Left lung (tissue), 10 donors: ENCODE results near the gene PLEKHG5. TPM values are rescaled to one million over a fixed set of nuclear protein-coding genes. Genes with fewer than 3 reads are reported as not detected.
A peak's percentile ranks its signal among the peaks of the same experiment; 100 is the strongest.
"Not testable (repeated sequence)": the region's sequence is repeated elsewhere in the genome, so short reads cannot be mapped to it uniquely, and the experiment has no call there.

Experiments
- ATAC-seq: fragments of 200-7000 bp; cut with Tn5 transposase; one replicate; pipeline ENCODE4 v1.9.1; 2020; ENCODE audit warnings: moderate library complexity
- DNase-seq, 4 donors: peaks; one replicate each; pipeline ENCODE4 v3.0.0-alpha.2; 2013 to 2020
- H3K27ac ChIP-seq, 2 donors: fragments of 200-600 bp; sonication (generic) in 1 of 2; one replicate each; pipeline versions ENCODE4 v1.5.0 to v1.8.0; 2020 to 2021
- H3K27me3 ChIP-seq, 2 donors: fragments of 200-600 bp; sonication (generic) in 1 of 2; one replicate each; pipeline versions ENCODE4 v1.5.0 to v1.8.0; 2020 to 2021
- H3K36me3 ChIP-seq, 2 donors: fragments of 200-600 bp; sonication (generic) in 1 of 2; one replicate each; pipeline versions ENCODE4 v1.5.0 to v1.8.0; 2020 to 2021
- H3K4me1 ChIP-seq, 2 donors: fragments of 200-600 bp; one replicate each; pipeline ENCODE4 v1.8.0; 2021
- H3K4me3 ChIP-seq, 2 donors: fragments of 200-600 bp; sonication (generic) in 1 of 2; one replicate each; pipeline versions ENCODE4 v1.5.0 to v1.8.0; 2020 to 2021; ENCODE audit warnings: mild to moderate bottlenecking in 1 of 2
- H3K9me3 ChIP-seq, 2 donors: fragments of 200-600 bp; sonication (generic) in 1 of 2; one replicate each; pipeline versions ENCODE4 v1.5.0 to v1.8.0; 2020 to 2021
- CTCF ChIP-seq, 2 donors: fragments of 200-600 bp; sonication (generic) in 1 of 2; IDR thresholded peaks; one replicate each; pipeline versions ENCODE4 v1.5.0 to v1.8.0; 2021; ENCODE audit warnings: antibody characterized with exemption in 2 of 2
- intact Hi-C, 2 donors: fragments of 100-400 bp; cut with DNase I; formaldehyde crosslinking; loops; one replicate each; pipeline versions ENCODE4 v1.11.2 to v1.14.2; 2022
- polyA plus RNA-seq, 6 donors: library from polyadenylated mRNA; unstranded; fragments of 120-200 nt; gene quantifications; one replicate each; pipeline ENCODE4 v1.2.1, GENCODE V29; 2013; ENCODE audit not compliant: insufficient read length in 6 of 6
- total RNA-seq, 2 donors: library from RNA; stranded (reverse); fragmentation: NEBNext Ultra II Directional; extraction: Animal tissue kit (Norgen Biotek cat#: 25700); gene quantifications; one replicate each; pipeline ENCODE4 v1.2.1, GENCODE V29; 2021
- donor health status: DM: no; HTN: yes; CAD: no.
- donor health status: DM: no; HTN: no; CAD: no.

Gene PLEKHG5
- total and polyA plus RNA-seq, 8 donors = 6.3 to 35.7 (median 28.8) TPM

GRCh38 chr1:6456800-6457466, 34.5 kb downstream of the PLEKHG5 start:
- TF ChIP-seq CTCF (IDR thresholded peaks at IDR 0.05) = no peak
- Histone ChIP-seq H3K27me3 (peaks cover 36 to 100% of the 10 kb centered on the region in 2 donors), H3K27ac (no peak overlapping the region), H3K4me1 (peaks cover 0 to 6% of the 10 kb centered on the region in 2 donors), H3K9me3 (no peaks in the 10 kb centered on the region), H3K36me3 (peaks cover 0 to 10% of the 10 kb centered on the region in 2 donors), H3K4me3 (no peak overlapping the region)
- intact Hi-C loops = no loop called here
- no peak for ATAC-seq
- DNase-seq = no peak

- H3K36me3 ChIP-seq, intact Hi-C loops, H3K4me3 ChIP-seq, H3K9me3 ChIP-seq, ATAC-seq, H3K4me1 ChIP-seq, DNase-seq, H3K27ac ChIP-seq: not testable (repeated sequence)
- H3K27me3 ChIP-seq = peaks cover 40 to 100% of the 10 kb centered on the region in 2 donors
Observed at GRCh38 chr1:6455752-6456520, 35.5 kb downstream of the PLEKHG5 start.

- ATAC-seq (no peak), DNase-seq (peak in 1 of 4 donors; percentile 67)
- no peak for TF ChIP-seq CTCF (IDR thresholded peaks at IDR 0.05)
- Histone ChIP-seq H3K4me1 (peaks cover 0 to 3% of the 10 kb centered on the region in 2 donors), H3K36me3 (no peaks in the 10 kb centered on the region), H3K9me3 (no peaks in the 10 kb centered on the region), H3K27ac (no peak overlapping the region), H3K4me3 (no peak overlapping the region), H3K27me3 (peaks cover 42 to 100% of the 10 kb centered on the region in 2 donors)
- intact Hi-C loops = no loop called here
Observed at GRCh38 chr1:6454856-6455751, 36.4 kb downstream of the PLEKHG5 start.

- H3K4me1 ChIP-seq, H3K4me3 ChIP-seq, H3K9me3 ChIP-seq, H3K36me3 ChIP-seq, H3K27ac ChIP-seq, ATAC-seq, intact Hi-C loops: not testable (repeated sequence)
- H3K27me3 ChIP-seq = peaks cover 51 to 100% of the 10 kb centered on the region in 2 donors
- DNase-seq = peak in 2 of 4 donors; percentile 63 to 72
Observed at GRCh38 chr1:6453895-6454855, 37.3 kb downstream of the PLEKHG5 start.

GRCh38 chr1:6450943-6451373, 40.5 kb downstream of the PLEKHG5 start:
- DNase-seq = no peak
- intact Hi-C loops = no loop called here
- H3K36me3 ChIP-seq = no peaks in the 10 kb centered on the region
- no peak overlapping the region for H3K27ac ChIP-seq
- H3K4me1 ChIP-seq = peaks cover 0 to 19% of the 10 kb centered on the region in 2 donors
- ATAC-seq = no peak
- no peaks in the 10 kb centered on the region for H3K9me3 ChIP-seq
- H3K27me3 ChIP-seq = peaks cover 74 to 100% of the 10 kb centered on the region in 2 donors
- TF ChIP-seq CTCF (IDR thresholded peaks at IDR 0.05) = no peak
- no peak overlapping the region for H3K4me3 ChIP-seq

GRCh38 chr1:6450486-6450885, 41.0 kb downstream of the PLEKHG5 start:
- Histone ChIP-seq H3K4me1 (peaks cover 0 to 19% of the 10 kb centered on the region in 2 donors), H3K27me3 (peaks cover 70 to 99% of the 10 kb centered on the region in 2 donors)
- H3K9me3 ChIP-seq, H3K36me3 ChIP-seq, H3K4me3 ChIP-seq, H3K27ac ChIP-seq, ATAC-seq, DNase-seq, intact Hi-C loops: not testable (repeated sequence)
